Left colon (tissue), 2 donors: Measurements from ENCODE around the gene SNX19. TPM values are rescaled to one million over a fixed set of nuclear protein-coding genes. Genes with fewer than 3 reads are reported as not detected.

Experiments used
- ATAC-seq: fragments of 200-7000 bp; cut with Tn5 transposase; one replicate; pipeline ENCODE4 v1.9.1; 2020; ENCODE audit warnings: mild to moderate bottlenecking, moderate library complexity
- DNase-seq, 2 donors: peaks; one replicate each; pipeline ENCODE4 v3.0.0-alpha.2; 2020
- intact Hi-C, 2 donors: fragments of 100-400 bp; cut with DNase I in 1 of 2; cut with micrococcal nuclease in 1 of 2; formaldehyde crosslinking; loops; one replicate each; pipeline versions ENCODE4 v1.11.2 to v1.14.0; 2022; cut with DNase I, micrococcal nuclease
- total RNA-seq, 2 donors: library from RNA; stranded (reverse); fragmentation: NEBNext Ultra II Directional; extraction: Animal tissue kit (Norgen Biotek cat#: 25700); gene quantifications; one replicate each; pipeline ENCODE4 v1.2.1, GENCODE V29; 2021
- donor health status: DM: no; HTN: no; CAD: no.
- donor health status: DM: yes; HTN: yes; CAD: no.

SNX19 gene
- total RNA-seq, 2 donors from 2014 or later, result 59.0 to 60.6 TPM

- DNase-seq (no peak), ATAC-seq (no peak)
- intact Hi-C loops, result no loop called here
Measured at GRCh38 chr11:130830566-130830965, 85.7 kb downstream of the SNX19 start.

- ATAC-seq, result no peak
- intact Hi-C loops, result no loop called here
- DNase-seq, result peak; percentile 25 to 34
Measured at GRCh38 chr11:130829920-130830511, 86.3 kb downstream of the SNX19 start.

- ATAC-seq, result no peak
- no peak for DNase-seq
- intact Hi-C loops, result no loop called here
Measured at GRCh38 chr11:130828741-130829140, 87.5 kb downstream of the SNX19 start.

DNA sequence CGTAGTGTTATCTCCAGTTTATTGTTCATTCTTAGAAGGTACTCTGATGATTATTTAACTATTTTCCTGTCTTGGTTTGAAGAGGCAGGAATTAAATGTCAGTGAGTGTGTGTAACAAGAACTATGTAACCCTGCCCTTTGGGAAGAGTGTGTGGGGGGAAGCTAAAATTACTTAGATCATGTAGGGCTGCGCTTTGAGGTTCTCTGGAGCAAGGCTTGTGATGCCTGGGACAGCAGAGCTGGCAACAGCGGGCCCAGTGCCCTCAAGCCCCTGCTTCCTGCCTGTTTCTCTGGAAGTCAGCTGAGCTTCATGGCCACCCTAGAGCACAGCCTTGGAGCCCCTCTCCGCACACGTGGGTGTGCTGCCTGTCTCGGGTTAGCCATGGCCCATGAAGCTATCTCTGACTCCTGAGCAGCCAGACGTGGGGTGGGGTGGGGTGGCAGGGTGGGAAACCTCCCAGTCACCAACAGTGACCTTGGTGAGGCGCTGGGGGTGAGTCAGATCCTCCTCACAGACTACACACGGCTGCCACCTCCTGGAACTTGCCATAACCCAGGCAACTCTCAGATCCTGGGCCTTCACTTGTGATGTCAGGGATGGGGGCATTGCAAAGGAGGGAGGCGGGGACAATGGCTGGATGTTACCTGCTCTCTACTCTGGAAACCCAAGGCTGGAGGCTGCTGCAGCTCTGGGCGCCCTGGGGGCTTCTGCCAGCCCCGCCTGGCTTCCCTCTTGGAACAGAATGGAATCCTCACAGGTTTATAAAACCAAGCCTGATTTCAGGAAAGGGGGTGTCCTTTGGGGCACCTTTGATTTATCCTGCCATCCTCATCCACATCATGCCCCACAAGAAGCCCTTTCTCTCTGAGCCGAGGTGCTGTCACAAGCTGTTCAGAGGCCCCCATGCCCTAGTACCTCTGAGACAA, 88.6 kb downstream of the SNX19 start:
- intact Hi-C loops, result no loop called here
- peak; percentile 97 for ATAC-seq
- peak; percentile 65 to 72 for DNase-seq

DNA sequence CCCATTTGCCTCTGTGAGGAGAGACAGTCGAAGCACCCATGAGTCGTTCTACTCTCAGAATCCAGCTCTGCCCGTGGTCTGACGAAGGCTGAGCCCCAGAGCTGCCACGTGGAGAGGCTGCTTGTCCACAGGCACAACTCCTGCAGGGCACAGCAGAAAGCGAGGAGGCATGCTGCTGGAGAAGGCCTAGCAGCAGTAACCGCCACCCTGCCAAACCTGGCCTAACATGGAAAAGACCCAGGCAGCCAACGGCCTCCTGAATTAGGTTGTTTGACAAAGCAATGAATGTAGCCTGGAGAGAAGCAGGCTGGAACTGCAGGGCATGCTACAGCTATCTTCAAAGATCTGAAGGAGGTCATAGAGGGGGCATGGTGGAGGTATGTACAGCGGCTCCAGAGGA, 89.7 kb downstream of the SNX19 start:
- DNase-seq (no peak), ATAC-seq (no peak)
- intact Hi-C loops, result no loop called here

GRCh38 chr11:130825983-130826382, 90.3 kb downstream of the SNX19 start:
- ATAC-seq (no peak), DNase-seq (no peak)
- intact Hi-C loops, result no loop called here

DNA sequence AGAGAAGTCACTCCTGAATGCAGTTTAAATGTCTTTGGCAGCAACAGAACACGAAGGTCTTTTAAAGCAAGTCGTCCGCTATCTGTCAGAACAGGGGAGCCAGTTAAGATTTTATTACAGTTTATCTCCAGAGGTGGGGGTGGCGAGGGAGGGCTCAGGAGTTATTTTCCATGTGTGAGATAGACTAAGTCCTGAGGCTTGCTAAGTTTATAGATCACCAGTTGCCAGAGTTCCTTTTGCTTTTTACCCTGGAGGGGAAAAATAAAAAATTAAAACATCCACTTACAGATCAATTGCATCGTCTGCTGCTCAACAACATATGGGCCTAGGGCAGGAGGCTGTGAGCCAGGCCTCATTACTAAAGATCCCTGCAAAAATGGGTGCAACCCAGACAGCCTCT, 90.7 kb downstream of the SNX19 start:
- ATAC-seq (no peak), DNase-seq (no peak)
- intact Hi-C loops, result no loop called here
